GM19328 (cell line): ENCODE measurements around the gene MOB2.

Source experiments
- ATAC-seq: cut with Tn5 transposase; IDR thresholded peaks from one replicate; pipeline ENCODE4 v1.9.1; 2021; ENCODE audit warnings: mild to moderate bottlenecking, moderate library complexity; ENCODE audit not compliant: unreplicated experiment

MOB2 gene

DNA sequence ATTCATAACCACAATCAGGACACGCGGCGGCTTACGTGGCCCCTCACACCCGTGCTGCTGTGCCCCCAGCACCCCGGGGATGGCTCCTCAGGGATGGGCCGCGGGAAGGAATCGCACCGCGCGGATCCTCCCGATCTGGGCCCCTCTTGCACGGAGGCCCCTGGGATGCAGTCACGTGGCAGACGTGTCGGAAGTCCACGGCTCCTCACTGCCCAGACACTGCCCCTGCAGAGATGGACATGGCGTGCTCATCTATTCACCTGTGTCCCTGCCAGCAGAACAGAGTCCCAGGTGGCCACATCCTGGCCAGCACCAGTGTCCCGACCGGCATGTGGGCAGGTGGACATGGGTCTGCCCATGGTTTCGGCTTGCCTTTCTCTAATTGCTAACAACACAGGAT is 12.8 kb downstream of the MOB2 start:
- ATAC-seq, result no peak

DNA sequence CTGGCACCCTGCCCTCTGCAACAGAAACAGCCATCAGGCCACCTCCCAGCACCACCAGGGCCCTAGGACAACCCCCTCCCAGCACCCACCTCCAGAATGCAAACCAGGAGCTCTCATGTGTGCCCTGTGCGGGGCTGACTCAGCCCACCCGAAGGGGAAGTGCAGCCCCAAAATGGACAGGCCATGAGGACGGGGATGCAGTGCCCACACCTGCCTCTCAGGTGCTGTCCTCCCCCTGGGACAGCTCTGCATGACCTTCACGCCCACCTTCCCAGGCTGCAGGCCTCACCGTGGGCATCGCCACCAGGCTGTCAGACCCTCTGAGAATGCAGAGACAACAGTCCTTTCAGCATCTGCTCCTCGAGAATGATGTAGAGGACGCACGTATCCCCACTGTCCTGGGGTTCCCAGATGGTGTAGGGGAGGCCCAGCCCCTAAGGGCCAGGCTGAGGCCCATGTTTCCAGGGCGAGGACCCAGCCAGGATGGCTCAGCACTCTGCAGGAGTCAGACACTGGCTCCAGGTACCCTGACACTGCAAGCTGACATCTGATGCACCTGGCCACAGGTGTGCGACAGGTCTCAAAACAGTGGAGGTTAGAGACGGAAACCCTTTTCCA is 13.5 kb downstream of the MOB2 start:
- ATAC-seq, result no peak

DNA sequence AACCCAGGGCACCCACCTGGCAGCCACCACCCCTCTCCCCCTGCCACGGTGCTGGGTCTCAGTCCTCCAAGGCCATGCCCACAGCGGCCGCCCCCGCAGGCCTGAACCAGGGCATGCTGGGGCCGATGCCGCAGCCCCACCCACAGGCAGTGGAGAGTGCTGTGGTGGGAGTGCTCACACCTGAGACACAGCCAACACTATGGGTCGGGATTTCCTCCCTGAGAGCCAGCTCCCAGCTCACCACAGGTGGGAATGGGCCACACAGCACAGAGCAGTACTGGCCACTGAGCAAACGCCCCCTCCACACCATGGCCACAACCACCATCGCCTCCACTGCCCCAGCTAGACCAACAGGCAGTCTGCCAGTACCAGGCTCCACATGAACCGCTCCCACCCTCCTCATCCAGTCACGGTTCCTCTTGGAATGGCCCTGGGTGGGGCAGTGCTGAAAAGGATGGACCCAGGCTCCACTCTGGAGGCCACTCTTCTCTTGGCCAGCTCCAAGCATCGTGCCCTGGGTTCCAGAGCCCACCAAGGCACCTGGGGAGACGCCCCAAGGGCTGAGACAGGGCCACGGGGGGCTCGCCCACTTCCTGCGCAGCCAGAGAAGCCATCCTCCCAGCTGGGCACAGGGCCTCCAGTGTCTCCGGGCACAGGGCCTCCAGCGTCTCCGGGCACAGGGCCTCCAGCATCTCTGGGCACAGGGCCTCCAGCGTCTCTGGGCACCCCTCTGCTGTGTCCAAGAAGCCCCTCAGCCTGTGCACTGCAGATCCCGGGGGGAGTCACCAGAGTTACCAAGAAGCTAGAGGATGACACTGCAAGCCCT is 14.2 kb downstream of the MOB2 start:
- no peak for ATAC-seq

DNA sequence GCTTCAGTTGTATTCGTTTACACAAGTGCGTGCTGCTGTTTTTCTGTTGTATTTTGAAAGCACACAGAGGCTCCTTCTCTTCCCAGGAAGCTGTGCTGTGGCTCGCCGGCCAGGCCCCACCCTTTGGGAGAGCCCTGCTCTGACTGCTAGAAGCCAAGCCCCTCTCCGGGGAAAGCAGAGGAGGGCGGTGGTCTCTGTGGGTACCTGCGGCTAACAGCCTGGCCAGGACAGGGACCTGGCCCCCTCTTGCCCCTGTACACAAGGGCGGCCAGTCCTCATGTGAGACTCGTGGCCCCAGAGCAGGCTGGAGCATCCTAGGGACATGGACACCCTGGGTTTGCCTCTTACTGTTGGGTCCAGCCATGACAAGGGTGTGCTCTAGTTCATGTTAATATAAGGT is 14.8 kb downstream of the MOB2 start:
- no peak for ATAC-seq

DNA sequence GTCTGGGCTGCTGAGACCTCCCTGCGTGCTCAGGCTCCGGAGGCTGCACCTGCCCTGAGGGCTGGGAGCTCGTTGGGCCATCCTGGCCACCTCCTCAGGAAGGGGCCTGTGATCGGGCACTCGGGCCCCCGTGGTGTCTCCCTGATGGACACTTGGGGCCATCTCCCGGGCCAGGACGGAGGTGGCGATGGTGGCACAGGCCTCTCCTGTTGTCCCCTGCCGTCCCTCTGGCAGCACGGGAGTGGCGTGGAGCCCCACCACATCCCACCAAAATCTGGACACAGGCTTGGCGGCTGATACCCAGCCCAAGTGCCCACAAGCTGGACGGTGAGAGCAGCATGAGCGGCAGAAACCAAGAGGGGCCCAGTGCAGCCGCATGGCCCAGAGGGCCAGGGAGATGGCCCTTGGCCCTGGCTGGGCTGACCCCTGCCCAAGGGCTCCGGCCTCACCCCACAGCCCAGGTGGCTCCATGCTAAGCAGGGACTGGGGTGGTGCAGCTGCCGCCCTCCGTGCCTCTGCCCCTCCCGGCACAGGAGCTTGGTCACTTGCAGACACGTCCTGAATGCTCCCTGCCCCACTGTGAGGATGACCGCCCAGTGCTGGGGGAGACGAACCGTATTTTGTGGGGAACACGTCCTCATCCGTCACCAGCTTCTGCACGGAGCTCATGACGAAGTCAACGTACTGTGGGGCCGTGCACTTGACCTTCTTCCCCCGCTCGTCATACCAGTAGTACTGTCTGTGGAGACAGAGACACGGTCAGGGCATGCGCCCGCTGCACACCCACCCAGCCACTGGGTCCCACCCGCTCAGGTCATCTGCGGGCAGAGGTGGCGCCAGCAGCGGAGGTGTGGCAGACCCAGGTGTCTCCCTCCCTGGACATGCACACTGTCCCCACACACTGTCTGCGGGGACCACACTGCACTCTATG is 15.6 kb downstream of the MOB2 start:
- ATAC-seq, result no peak

DNA sequence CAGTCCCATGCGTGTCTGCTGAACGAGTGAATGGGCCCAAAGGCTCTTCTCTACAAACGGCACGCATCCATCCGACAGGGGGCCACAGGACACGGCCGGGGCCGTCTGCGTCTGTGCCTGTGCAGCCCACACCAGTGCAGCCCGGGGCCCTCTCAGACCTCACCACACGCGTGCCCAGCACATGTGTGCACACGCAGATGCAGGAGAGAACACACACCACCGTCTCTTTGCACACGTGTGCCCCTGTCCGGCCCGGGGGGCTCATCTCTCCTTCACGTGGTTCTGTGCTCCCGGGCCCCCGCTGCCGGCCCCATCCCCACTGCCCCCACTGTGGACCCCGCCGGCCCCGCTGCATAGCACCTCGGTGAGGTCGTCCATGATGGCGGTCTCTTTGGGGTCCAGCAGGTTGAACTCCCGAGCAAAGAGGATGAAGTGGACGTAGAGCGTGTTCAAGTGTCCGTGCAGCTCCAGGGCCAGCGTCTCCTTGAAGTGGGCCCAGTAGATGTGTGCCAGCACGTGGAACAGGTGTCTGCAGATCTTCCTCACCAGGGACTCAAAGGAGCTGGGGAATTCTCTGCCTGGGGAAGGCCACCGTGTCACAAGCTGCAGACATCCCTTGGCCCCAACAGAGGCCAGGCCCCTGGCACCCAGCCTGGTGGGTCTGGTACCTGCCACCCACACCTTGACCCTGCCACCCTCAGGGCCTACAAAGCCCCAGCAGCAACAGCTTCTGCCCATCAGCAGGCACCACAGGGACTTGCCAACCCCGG is 16.5 kb downstream of the MOB2 start:
- no peak for ATAC-seq

DNA sequence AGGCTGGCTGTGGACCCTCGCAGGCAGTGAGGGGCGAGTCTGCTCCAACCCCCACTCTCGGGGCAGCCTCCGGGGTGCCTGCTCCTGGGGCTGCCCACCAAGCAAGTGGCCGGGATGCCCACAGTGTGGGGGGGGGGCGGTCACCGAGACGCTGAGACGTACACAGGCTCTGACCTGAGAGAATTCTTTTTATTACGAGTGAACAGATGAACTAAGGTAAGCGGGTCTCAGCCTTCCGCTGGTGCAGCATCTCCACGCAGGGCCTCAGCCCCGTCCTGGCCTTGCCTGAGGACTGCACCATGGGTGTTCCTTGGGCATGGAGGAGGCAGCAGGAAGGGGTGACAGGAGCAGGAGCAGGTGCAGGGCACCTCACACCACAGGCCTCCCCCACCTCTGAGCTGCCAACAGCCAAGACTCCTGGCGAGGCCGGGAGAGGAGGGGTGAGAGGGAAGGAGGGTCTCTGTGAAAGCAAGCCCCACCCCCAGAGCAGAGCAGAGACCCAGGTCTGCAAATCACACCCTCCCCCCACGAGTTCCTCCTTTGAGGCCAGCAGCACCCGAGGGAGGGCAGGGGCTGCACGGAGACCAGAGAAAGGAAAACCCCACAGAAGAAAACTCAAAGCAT is 17.2 kb downstream of the MOB2 start:
- no peak for ATAC-seq

DNA sequence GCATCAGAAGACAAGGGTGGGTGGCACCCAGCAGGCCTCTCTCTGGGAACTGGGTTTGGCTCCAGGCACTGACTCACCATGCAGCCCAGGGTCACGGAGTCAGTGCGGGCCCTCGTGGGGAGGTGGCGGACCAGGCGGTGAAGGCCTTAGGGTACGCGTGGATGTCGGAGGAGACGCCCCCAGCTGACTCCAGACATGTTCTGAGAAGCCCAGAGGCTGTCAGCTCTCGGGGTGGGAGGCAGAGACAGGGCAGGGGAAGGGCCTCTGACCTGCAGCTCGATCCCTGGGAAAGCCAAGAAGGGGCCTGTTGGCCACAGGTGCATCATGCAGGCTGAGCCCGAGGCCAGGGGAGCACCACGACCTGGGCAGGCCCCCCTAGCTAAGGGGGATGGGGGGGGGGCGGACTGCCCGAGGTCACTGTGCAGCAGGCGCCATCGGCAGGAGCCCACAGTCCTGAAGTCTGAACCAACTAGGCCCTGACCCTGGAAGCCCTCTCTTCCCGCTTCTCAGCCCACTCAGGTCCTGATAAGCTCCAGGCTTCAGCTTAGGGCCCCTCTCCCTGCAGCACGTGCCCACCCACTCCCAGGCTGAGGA is 18.0 kb downstream of the MOB2 start:
- no peak for ATAC-seq

DNA sequence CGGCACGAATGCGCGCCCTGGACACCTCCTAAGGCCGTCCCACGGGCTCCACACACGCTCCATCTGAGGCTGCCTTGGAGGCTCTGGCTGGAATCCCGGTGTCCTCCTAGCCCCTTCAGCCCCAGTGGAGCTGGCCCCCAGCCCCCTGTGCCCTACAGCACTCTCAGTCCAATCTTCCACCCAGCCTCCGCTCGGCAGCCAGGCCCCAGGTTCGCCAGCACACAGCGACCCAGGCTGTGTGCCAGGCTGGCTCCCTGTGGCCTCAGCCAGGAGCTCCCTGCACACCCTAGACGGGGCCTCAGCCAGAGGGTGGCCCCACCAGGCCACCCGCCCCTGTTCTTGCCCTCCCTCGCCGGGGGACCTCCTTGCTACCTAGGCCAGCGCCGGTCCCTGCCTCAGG is 18.6 kb downstream of the MOB2 start:
- no peak for ATAC-seq

DNA sequence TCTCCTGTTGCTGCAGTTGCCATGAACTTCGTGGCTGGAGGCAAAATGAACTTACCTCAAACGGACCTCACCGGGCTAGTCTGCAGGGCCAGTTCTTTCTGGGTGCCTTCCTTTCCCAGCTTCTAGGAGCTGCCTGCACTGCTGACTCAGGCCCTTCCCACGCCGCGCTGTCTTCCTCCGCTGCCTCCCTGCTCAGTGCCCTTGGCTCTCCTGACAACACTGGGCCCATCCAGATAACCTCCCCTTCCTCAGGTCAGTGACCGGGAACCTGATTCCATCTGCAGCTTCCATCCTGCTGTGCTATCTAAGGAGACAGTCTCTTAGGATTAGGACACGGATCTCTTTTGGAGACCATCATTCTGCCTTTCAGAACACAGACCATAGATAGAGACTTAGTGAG is 19.3 kb downstream of the MOB2 start:
- no peak for ATAC-seq

DNA sequence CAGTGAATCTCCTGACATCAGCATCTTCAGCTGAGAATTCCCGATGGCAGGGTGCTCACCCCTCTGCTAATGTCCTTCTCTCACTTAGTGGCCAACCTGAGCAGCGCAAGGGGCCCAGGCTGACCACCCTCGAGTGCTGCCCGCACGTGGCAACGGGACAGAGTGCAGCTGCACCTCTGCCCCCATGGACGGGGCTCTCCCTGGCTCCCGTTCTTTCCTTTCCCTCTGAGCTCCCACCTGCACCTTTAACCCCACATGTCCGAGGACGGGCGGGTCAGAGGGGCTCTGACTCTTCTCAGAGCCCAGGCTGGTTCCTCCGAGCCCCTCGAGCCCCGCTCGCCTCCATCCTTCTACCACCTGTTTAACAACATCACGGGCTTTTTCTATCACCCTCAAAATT is 19.8 kb downstream of the MOB2 start:
- no peak for ATAC-seq

DNA sequence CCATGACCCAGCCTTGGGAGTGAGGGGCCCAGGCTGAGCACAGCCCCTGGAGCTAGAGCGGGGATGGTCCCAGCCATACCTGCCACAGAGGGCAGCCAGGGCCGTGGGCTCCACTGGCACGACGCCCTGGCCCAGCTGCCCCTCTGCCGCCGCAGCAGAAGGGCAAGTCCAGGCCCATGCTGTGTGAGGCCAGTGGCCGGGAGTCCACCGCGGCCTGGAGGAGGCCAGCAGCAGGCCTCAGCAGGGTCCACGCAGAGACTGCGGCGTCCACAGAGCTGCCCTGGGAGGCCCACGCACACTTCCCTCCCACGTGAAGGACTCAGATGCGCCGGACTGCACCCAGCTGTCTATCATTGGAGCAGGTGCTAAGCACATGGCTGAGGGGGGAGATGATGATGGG is 23.5 kb downstream of the MOB2 start:
- ATAC-seq, result no peak

DNA sequence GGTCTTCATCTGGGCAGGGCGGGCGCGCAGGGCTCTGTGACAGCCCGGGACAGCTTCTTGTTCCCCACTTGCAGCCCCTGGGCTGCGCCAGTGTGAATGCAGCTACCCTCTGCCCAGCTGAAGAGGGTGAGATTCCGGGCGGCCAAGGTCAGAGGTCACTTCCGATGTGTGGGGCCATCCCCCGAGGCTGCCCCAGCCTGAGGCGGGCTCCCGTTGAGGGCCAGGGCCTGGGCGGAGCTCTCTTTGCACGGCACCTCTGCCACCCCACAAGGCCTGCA is 23.9 kb downstream of the MOB2 start:
- no peak for ATAC-seq

DNA sequence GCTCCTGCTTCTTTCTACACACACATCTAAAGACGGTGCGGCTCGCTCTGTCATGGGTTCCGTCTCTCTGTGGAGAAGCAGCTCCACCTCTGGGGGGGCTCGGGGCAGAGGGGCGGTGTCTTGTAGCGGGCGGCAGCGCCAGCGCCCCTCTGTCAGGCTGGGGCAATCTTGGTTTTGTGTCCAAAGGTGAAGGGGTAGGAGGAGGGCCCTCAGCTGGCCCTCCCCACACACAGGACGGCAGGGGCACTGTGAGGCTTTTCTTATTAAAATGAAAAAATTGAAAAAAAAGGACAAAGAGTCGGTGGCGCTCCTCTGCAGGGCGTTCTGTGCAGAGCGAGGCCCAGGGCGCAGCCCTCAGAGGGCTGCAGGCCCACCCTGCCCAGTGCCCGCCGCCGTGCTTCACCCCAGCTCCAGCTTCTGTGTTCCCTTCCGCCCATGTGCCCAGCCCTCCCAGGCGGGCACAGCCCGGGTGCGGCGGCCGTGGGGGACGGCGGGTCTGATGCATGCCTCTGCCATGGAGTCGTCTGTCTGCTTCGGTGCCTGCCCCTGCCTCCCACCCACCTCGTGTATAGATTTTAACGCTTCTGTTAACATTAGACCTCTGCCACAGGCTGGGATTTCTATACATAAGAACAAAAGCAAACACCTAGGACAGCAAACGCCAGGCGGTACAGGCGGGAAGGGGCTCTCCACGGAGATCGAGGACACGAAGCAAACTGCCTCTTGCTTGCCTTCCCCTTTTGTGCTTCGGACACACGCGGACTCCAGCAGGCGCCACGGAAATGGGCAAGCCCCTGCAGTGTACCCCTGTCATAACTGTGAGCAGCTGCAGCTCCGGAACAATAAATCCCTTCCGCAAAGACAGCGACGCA is 24.5 kb downstream of the MOB2 start:
- no peak for ATAC-seq

DNA sequence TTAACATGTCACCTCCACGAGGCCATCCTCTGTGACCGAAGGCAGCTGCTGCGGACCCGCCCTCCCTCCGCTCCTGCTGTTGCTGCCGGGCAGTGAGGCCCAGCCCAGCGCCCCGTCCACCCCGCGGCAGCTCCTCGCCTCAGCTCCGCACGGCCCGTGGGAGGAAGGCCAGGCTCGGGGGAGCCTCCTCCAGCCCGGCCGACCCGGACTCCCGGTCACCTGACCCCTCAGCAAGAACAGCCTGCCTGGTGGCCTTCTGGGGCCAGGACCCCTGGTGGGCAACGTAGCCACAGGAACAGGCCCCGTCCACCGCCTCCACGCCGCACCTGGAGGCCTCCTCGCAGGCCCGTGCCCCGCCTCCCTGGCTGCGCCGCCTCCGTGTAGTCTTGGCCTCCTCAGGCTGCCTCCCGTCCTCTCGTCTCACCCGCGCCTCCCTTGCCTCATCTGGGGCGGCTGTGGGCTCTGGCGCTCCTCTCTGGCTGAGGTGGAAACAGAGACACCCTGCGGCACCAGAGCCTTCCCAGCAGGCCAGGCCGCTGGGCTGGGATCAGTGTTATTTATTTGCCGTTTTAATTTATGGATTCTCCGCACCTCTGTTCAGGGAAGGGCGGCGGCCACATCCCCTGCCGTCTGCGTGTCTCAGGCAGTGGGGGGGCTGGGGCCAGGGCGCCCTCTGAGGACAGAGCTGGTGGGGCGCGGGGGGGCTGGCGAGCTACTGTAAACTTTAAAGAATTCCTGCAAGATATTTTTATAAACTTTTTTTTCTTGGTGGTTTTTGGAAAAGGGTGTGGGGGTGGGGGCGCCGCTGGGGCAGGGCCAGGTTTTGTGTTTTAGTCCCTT is 25.4 kb downstream of the MOB2 start:
- no peak for ATAC-seq

DNA sequence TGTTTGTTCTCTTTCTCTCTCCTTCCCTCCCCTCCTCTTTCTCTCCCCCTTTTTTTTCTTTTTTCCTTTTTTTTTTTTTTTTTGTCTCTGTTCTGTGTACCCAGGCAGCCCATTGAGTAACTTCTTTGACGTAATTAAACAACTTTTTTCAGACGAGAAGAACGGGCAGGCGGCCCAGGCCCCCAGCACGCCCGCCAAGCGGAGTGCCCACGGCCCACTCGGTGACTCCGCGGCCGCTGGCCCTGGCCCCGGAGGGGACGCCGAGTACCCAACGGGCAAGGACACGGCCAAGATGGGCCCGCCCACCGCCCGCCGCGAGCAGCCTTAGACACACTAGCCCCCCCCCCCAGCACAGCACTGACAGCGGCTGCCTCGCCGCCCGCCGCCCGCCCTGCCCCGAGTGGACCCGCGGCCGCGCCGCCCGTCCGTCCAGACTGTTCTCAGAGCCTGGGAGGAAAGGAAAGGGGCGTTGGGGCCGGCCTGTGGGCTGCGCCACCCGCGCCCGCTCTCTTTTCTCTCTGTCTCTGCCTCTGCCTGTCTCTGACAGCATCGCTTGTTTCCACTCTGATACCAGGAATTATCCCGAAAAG is 26.1 kb downstream of the MOB2 start:
- ATAC-seq, result no peak

DNA sequence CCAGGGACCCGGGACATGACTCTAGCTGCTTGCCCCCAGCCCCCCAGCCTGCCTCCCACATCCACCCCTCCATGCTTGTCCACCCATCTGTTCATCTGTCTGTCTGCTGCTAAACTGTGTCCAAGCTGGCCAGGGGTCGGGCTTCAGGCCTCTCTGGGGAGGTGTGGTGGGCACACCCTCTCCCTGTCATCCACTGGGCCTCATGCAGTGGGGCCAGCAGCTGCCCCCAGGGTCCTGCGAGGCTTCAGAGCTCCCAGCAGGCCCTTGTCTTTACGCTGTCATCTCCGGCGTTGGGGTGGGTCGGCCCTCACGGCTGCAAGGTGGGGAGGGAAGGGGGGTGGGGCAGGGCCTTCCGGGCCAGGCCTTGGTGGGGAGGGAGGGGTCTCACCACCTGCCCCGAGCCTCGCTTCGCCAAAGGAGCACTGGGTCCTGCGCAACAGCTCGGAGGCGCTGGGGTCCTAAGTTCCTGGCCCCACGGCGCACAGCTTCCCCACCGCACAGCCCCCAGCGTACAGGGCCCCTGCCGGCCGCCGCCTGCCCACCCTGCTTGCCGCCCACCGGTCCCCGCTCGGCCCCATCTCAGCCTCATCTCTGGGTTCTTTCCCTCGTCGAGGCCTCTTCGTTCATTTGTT is 26.7 kb downstream of the MOB2 start:
- no peak for ATAC-seq

DNA sequence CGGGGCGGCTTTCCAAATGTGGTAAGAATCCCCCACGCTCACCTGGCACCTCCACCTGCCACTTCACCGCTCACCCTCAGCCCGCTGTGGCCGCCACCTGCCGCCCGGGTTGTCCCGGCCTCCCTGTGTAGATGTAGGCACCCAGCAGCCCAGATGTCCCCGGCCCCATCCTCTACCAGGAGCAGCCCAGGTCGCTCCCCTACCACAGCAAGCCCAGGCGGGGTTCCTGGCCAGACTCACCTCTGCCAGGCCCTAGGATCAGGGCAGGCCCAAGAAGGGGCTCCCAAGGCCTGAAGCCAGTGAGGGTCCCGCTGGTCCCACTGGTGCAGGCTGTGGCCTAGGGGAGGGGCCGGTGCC is 27.4 kb downstream of the MOB2 start:
- ATAC-seq, result no peak
